Uterus (tissue), 2 donors: ENCODE data around the gene DIMT1.

Experiments used
- POLR2A ChIP-seq, 2 donors: fragments of 450-650 bp; IDR thresholded peaks; one replicate each; pipeline ENCODE4 v1.6.1; 2016; ENCODE audit warnings: antibody characterized with exemption in 2 of 2, mild to moderate bottlenecking in 1 of 2, moderate library complexity in 1 of 2
- TF ChIP-seq, protein P1 (sequence below), 4 experiments: fragments of 200-600 bp in 2 of 4; fragments of 450-650 bp in 2 of 4; sonication (generic) in 2 of 4; IDR thresholded peaks; one replicate each; pipeline ENCODE4 v1.5.1; 2016 to 2019; ENCODE audit warnings: antibody characterized with exemption in 4 of 4, mild to moderate bottlenecking in 2 of 4, moderate library complexity in 1 of 4

DNA sequence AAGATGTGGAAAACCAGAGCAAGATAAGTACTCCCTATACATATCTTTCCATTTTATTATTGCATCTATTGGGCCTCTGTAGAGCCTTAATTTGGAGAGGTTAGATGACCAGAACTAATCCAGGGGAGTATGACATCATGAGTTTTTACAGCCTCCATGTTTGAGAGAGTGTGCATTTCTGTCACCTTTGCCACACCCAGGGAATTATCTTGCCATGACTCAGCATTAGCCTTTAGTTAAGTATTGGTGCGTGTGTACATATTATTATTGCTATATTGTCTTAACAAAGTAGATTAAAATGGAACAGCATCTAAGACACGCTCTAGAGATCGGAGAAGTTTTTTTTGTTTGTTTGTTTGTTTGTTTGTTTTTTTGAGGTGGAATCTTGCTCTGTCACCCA is 27.6 kb downstream of the DIMT1 start:
- TF ChIP-seq, protein P1, sequence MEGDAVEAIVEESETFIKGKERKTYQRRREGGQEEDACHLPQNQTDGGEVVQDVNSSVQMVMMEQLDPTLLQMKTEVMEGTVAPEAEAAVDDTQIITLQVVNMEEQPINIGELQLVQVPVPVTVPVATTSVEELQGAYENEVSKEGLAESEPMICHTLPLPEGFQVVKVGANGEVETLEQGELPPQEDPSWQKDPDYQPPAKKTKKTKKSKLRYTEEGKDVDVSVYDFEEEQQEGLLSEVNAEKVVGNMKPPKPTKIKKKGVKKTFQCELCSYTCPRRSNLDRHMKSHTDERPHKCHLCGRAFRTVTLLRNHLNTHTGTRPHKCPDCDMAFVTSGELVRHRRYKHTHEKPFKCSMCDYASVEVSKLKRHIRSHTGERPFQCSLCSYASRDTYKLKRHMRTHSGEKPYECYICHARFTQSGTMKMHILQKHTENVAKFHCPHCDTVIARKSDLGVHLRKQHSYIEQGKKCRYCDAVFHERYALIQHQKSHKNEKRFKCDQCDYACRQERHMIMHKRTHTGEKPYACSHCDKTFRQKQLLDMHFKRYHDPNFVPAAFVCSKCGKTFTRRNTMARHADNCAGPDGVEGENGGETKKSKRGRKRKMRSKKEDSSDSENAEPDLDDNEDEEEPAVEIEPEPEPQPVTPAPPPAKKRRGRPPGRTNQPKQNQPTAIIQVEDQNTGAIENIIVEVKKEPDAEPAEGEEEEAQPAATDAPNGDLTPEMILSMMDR (IDR thresholded peaks at IDR 0.05), result no peak
- TF ChIP-seq POLR2A (IDR thresholded peaks at IDR 0.05), result no peak
